ENCODE measurements around the gene PLSCR4. TPM values are rescaled to one million over a fixed set of nuclear protein-coding genes. Genes with fewer than 3 reads are reported as not detected.

Gene PLSCR4
- total and polyA plus RNA-seq, 4 donors: 10.8 to 95.2 (median 20.8) TPM

DNA sequence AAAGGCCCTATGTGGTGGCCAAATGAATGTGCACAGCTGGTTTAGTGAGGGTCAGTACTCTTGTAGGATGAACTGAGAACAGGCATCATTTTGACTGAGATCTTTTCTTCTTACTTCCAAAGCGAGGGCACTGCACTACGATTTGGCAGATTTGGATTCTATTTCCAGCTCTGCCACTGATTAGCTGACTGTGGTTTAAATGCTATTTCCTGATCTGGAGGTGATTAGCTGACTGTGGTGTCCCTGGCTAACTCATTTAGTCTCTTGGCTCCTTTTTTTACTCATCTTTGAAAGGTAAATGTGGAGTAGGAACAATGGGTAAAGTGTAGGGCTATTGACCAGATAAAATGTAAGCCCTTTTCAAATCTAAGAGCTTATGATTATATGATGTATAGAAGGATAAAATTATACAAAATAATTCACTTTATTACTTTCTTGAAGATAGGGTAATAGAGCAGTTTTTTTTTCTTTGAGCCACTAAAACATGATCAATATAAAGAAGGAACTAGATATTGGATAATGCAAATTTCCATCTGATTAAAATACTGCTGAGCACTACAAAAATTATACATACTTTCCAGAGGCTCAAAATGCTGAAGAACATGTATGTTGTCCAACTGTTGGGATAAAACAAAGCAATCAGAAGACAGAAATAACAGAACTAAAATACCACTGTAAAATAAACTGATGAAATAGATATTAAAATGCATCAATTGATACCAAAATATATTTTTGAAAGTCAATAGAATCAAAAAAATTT is 50.3 kb downstream of the PLSCR4 start:
- DNase-seq (no peak), ATAC-seq (ENCODE audit: insufficient read depth, low FRiP score) (no peak)
- Histone ChIP-seq H3K4me1 (ENCODE audit: control insufficient read depth in 5 of 5, insufficient read depth in 5 of 5, low read length in 5 of 5) (peaks cover 0 to 6% (median 4%) of the 10 kb centered on the region in 5 donors), H3K9me3 (ENCODE audit: control insufficient read depth in 4 of 4, insufficient read depth in 3 of 4, low read length in 3 of 4) (no peaks in the 10 kb centered on the region), H3K4me3 (no peak overlapping the region), H3K36me3 (ENCODE audit: control insufficient read depth in 4 of 4, insufficient read depth in 4 of 4, low read length in 4 of 4) (peaks cover 0 to 30% (median 3%) of the 10 kb centered on the region in 4 donors), H3K27me3 (ENCODE audit: control insufficient read depth in 3 of 3, insufficient read depth in 3 of 3, low read length in 2 of 3) (no peaks in the 10 kb centered on the region), H3K27ac (ENCODE audit: low read depth in 1 of 2, low read length in 1 of 2) (no peak overlapping the region), H3K9ac (ENCODE audit: insufficient read depth in 1 of 2, low read length in 2 of 2) (no peak overlapping the region)
- TF ChIP-seq, protein P1, sequence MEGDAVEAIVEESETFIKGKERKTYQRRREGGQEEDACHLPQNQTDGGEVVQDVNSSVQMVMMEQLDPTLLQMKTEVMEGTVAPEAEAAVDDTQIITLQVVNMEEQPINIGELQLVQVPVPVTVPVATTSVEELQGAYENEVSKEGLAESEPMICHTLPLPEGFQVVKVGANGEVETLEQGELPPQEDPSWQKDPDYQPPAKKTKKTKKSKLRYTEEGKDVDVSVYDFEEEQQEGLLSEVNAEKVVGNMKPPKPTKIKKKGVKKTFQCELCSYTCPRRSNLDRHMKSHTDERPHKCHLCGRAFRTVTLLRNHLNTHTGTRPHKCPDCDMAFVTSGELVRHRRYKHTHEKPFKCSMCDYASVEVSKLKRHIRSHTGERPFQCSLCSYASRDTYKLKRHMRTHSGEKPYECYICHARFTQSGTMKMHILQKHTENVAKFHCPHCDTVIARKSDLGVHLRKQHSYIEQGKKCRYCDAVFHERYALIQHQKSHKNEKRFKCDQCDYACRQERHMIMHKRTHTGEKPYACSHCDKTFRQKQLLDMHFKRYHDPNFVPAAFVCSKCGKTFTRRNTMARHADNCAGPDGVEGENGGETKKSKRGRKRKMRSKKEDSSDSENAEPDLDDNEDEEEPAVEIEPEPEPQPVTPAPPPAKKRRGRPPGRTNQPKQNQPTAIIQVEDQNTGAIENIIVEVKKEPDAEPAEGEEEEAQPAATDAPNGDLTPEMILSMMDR (IDR thresholded peaks at IDR 0.05; ENCODE audit: control extremely low read depth, extremely low read depth): no peak
- WGBS, 2 donors: 57 to 68% methylated on average over 2 of the region's 2 CpGs

DNA sequence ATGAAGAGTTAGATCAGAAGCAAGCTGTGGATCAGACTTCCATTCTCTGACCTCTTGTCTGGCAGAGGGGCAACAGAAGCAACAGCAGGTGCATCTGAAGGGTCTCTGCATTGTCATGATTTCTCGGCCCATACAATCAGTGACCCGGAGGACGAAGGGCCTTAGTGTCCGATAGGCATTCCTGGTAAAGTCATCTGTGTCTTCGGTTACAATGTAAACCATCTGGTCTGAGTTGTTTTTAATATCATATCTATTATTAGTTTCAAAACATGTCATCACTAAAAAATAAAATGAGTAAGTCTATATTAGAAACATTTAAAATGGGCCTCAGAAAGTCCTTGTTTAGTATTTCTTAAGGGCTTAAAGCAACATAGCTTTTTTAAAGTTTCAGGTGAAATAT is 51.1 kb downstream of the PLSCR4 start:
- no peak overlapping the region for H3K27ac ChIP-seq (ENCODE audit: low read depth in 1 of 2, low read length in 1 of 2)
- H3K4me3 ChIP-seq: no peak overlapping the region
- H3K9ac ChIP-seq (ENCODE audit: insufficient read depth in 1 of 2, low read length in 2 of 2): no peak overlapping the region
- 88 to 92% methylated on average over 5 of the region's 5 CpGs for WGBS, 2 donors
- H3K36me3 ChIP-seq (ENCODE audit: control insufficient read depth in 4 of 4, insufficient read depth in 4 of 4, low read length in 4 of 4): peaks cover 0 to 28% (median 3%) of the 10 kb centered on the region in 4 donors
- DNase-seq (no peak), ATAC-seq (ENCODE audit: insufficient read depth, low FRiP score) (no peak)
- H3K27me3 ChIP-seq (ENCODE audit: control insufficient read depth in 3 of 3, insufficient read depth in 3 of 3, low read length in 2 of 3): no peaks in the 10 kb centered on the region
- TF ChIP-seq, protein P1 (IDR thresholded peaks at IDR 0.05; ENCODE audit: control extremely low read depth, extremely low read depth): no peak
- H3K9me3 ChIP-seq (ENCODE audit: control insufficient read depth in 4 of 4, insufficient read depth in 3 of 4, low read length in 3 of 4): no peaks in the 10 kb centered on the region
- H3K4me1 ChIP-seq (ENCODE audit: control insufficient read depth in 5 of 5, insufficient read depth in 5 of 5, low read length in 5 of 5): peaks cover 0 to 9% (median 7%) of the 10 kb centered on the region in 5 donors

DNA sequence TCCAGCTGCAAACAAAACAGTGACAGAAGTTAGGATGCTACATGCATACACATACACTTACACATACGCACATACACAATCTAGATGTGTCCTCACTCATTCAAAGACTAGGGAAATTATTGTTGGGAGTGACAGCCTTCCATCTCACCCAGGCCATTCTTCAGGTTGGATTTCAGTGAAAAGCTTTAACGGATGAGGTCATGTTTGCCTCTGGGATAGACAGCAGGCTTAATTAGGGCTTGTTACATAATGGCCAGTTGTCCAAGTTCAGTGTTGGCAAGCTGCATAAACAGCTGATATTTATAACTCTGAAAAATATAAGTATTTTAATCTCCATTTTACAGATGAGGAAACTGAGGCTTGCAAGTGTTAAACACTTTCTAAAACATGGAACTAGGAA is 54.1 kb downstream of the PLSCR4 start:
- peaks cover 0 to 9% (median 7%) of the 10 kb centered on the region in 5 donors for H3K4me1 ChIP-seq (ENCODE audit: control insufficient read depth in 5 of 5, insufficient read depth in 5 of 5, low read length in 5 of 5)
- ATAC-seq (ENCODE audit: insufficient read depth, low FRiP score) (no peak), DNase-seq (no peak)
- no peaks in the 10 kb centered on the region for H3K27me3 ChIP-seq (ENCODE audit: control insufficient read depth in 3 of 3, insufficient read depth in 3 of 3, low read length in 2 of 3)
- H3K4me3 ChIP-seq: no peak overlapping the region
- H3K9ac ChIP-seq (ENCODE audit: insufficient read depth in 1 of 2, low read length in 2 of 2): no peak overlapping the region
- H3K27ac ChIP-seq (ENCODE audit: low read depth in 1 of 2, low read length in 1 of 2): no peak overlapping the region
- H3K9me3 ChIP-seq (ENCODE audit: control insufficient read depth in 4 of 4, insufficient read depth in 3 of 4, low read length in 3 of 4): no peaks in the 10 kb centered on the region
- 90 to 98% methylated on average over 2 of the region's 2 CpGs for WGBS, 2 donors
- TF ChIP-seq, protein P1 (IDR thresholded peaks at IDR 0.05; ENCODE audit: control extremely low read depth, extremely low read depth): no peak
- peaks cover 0 to 24% (median 3%) of the 10 kb centered on the region in 4 donors for H3K36me3 ChIP-seq (ENCODE audit: control insufficient read depth in 4 of 4, insufficient read depth in 4 of 4, low read length in 4 of 4)

Data from lung (tissue), 12 donors.